Right lobe of liver (tissue), 6 donors: ENCODE results near the gene EZH1. TPM values are rescaled to one million over a fixed set of nuclear protein-coding genes. Genes with fewer than 3 reads are reported as not detected.

Experiments
- ATAC-seq, 4 donors: fragments of 200-7000 bp; cut with Tn5 transposase; one replicate each; pipeline ENCODE4 v1.9.1; 2020; ENCODE audit warnings: mild to moderate bottlenecking in 4 of 4, moderate library complexity in 4 of 4
- DNase-seq, 3 donors: peaks; one replicate each; pipeline ENCODE4 v3.0.0-alpha.2; 2020
- H3K27ac ChIP-seq, 3 donors: fragments of 200-600 bp; one replicate each; pipeline ENCODE4 v1.8.0; 2022
- H3K27me3 ChIP-seq, 2 donors: fragments of 200-600 bp; one replicate each; pipeline ENCODE4 v1.8.0; 2022
- H3K36me3 ChIP-seq, 4 donors: fragments of 200-600 bp; sonication (generic) in 1 of 4; one replicate each; pipeline versions ENCODE4 v1.5.1 to v1.8.0; 2017 to 2022; ENCODE audit warnings: control low read depth in 1 of 4
- H3K4me1 ChIP-seq, 4 donors: fragments of 200-600 bp; sonication (generic) in 1 of 4; one replicate each; pipeline versions ENCODE4 v1.5.1 to v1.8.0; 2017 to 2022; ENCODE audit warnings: control low read depth in 1 of 4
- H3K4me3 ChIP-seq, 3 donors: fragments of 200-600 bp; one replicate each; pipeline ENCODE4 v1.8.0; 2022
- H3K9me3 ChIP-seq, 4 donors: fragments of 200-600 bp; sonication (generic) in 1 of 4; one replicate each; pipeline versions ENCODE4 v1.5.1 to v1.8.0; 2017 to 2022; ENCODE audit warnings: control low read depth in 1 of 4
- CTCF ChIP-seq, 4 donors: fragments of 200-600 bp in 3 of 4; fragments of 450-650 bp in 1 of 4; IDR thresholded peaks; one replicate each; pipeline versions ENCODE4 v1.5.1 to v1.8.0; 2016 to 2022; ENCODE audit warnings: antibody characterized with exemption in 4 of 4, mild to moderate bottlenecking in 2 of 4
- POLR2A ChIP-seq: fragments of 450-650 bp; IDR thresholded peaks from one replicate; pipeline ENCODE4 v1.6.1; 2017; ENCODE audit warnings: antibody characterized with exemption, mild to moderate bottlenecking
- WGBS: methylation state at CpG from one replicate; pipeline ENCODE4 v1.1.6; 2018; ENCODE audit warnings: low coverage, low lambda C conversion rate; ENCODE audit not compliant: insufficient coverage; ENCODE audit errors: missing lambda C conversion rate; 5-methylcytosine and 5-hydroxymethylcytosine counted together
- intact Hi-C, 2 donors: fragments of 100-400 bp; cut with DNase I; formaldehyde crosslinking; loops; one replicate each; pipeline versions ENCODE4 v1.11.2 to v1.14.1; 2022
- long read RNA-seq: library from polyadenylated mRNA; unstranded; transcript quantifications from one replicate; pipeline ENCODE4 v2.0.0, GENCODE V29; 2019
- total RNA-seq, 6 experiments: library from RNA; depleted of rRNA in 2 of 6; stranded (reverse); fragments of >200 nt in 2 of 6; fragmentation: NEBNext Ultra II Directional in 3 of 6; extraction: Animal tissue kit (Norgen Biotek cat#: 25700) in 3 of 6; gene quantifications; one replicate each; pipeline versions ENCODE4 v1.1.0 to v1.2.4, GENCODE V29; 2016 to 2023
- donor health status: DM: no; HTN: yes; CAD: no.
- donor health status: DM: no; HTN: no; CAD: no.
- donor health status: DM: no; HTN: no; CAD: no.
- donor health status: DM: no; HTN: yes; CAD: no.
- donor health status: DM: no; HTN: yes; CAD: no.

Gene EZH1
- total RNA-seq, result 10 to 100 TPM in 3 of 6 experiments, 1 to 10 TPM in 3; 5.5 to 16.5 (median 10.8) TPM
- long read RNA-seq, partial matches to known transcripts, result 1 of 1 reads
- long read RNA-seq, other reads (novel, unspliced or antisense), result 0 of 1 reads

- ATAC-seq (peak; percentile 93 to 95 (median 94)), DNase-seq (peak; percentile 92 to 93 (median 93))
- H3K4me3 ChIP-seq, result peak within 1 kb of the TSS; percentile 60 to 81 (median 62)
- no peaks in the 10 kb centered on the region for H3K27me3 ChIP-seq
- no peaks in the 10 kb centered on the region for H3K36me3 ChIP-seq
- H3K27ac ChIP-seq, result peak within 1 kb of the TSS; percentile 79 to 94 (median 85)
- TF ChIP-seq CTCF (IDR thresholded peaks at IDR 0.05) (peak in 1 of 4 donors; percentile 19), POLR2A (peak; percentile 64)
- no peaks in the 10 kb centered on the region for H3K9me3 ChIP-seq
- peaks cover 0 to 50% (median 6%) of the 10 kb centered on the region in 4 donors for H3K4me1 ChIP-seq
- intact Hi-C loops, result no loop called here
- 10% methylated on average over 24 of the region's 50 CpGs for WGBS
Measured at GRCh38 chr17:42744806-42745617, at the start of gene EZH1. TSS of gene EZH1 (minus strand) at chr17:42745040. CDS start at chr17:42728941, 16,099 bp downstream.

DNA sequence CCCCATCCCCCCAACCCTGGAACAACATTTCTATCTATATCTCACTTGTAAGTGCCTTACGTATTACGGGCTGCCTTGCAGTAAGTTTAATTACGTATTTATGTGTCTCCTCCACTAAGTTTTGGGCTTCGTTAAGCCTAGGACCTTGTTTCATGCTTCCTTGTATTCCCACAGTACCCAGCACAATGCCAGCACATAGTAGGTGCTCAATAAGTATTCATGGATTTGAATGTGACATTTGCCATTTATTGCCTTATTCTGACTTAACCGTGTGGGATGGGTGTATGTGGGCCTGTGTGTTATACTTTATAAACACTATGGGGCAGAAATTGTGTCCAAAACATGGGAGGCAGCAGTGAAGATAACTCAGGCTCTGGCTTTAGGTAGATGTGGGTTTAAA is 47.7 kb upstream of the EZH1 start:
- no peak for DNase-seq
- no peak for ATAC-seq
- H3K27me3 ChIP-seq, result no peaks in the 10 kb centered on the region
- no peak overlapping the region for H3K27ac ChIP-seq
- no peaks in the 10 kb centered on the region for H3K36me3 ChIP-seq
- no peak overlapping the region for H3K4me3 ChIP-seq
- WGBS, result 56% methylated on average over 5 of the region's 5 CpGs
- H3K9me3 ChIP-seq, result no peaks in the 10 kb centered on the region
- intact Hi-C loops, result no loop called here
- H3K4me1 ChIP-seq, result peaks cover 0 to 15% (median 2%) of the 10 kb centered on the region in 4 donors
- TF ChIP-seq POLR2A, result no peak
- TF ChIP-seq CTCF (IDR thresholded peaks at IDR 0.05), result no peak

DNA sequence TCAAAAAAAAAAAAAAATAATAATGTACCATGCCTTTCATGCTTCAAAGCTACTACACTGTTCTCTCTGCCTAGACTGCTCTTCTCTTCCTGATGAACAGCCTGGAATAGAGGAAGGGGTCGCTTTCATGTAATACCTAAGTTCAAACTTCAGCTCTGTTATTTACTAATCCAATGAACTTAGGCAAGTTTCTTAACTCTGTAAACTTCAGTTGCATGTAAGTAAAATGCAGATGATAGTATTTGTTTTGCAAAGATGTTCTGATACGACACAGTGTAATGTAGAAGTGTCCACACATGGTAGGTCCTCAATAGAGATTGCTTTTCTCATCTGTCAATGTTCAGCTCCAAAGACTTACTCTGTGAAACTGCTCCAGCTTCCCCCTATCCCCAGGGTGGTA is 47.1 kb upstream of the EZH1 start:
- H3K27me3 ChIP-seq, result no peaks in the 10 kb centered on the region
- H3K9me3 ChIP-seq, result no peaks in the 10 kb centered on the region
- no peak overlapping the region for H3K27ac ChIP-seq
- intact Hi-C loops, result no loop called here
- TF ChIP-seq CTCF (IDR thresholded peaks at IDR 0.05) (no peak), POLR2A (no peak)
- no peaks in the 10 kb centered on the region for H3K36me3 ChIP-seq
- peaks cover 0 to 11% (median under 1%) of the 10 kb centered on the region in 4 donors for H3K4me1 ChIP-seq
- no peak for DNase-seq
- 39% methylated on average over 2 of the region's 2 CpGs for WGBS
- no peak overlapping the region for H3K4me3 ChIP-seq
- peak in 1 of 4 donors; percentile 50 for ATAC-seq

- no peaks in the 10 kb centered on the region for H3K27me3 ChIP-seq
- H3K9me3 ChIP-seq, result no peaks in the 10 kb centered on the region
- ATAC-seq, result no peak
- no peaks in the 10 kb centered on the region for H3K36me3 ChIP-seq
- no peak for TF ChIP-seq POLR2A
- TF ChIP-seq CTCF (IDR thresholded peaks at IDR 0.05), result no peak
- WGBS, result 81% methylated on average over 5 of the region's 11 CpGs
- intact Hi-C loops, result no loop called here
- no peak for DNase-seq
- H3K4me1 ChIP-seq, result peaks cover 0 to 7% (median 0%) of the 10 kb centered on the region in 4 donors
- H3K4me3 ChIP-seq, result no peak overlapping the region
- no peak overlapping the region for H3K27ac ChIP-seq
Measured at GRCh38 chr17:42787266-42787665, 42.4 kb upstream of the EZH1 start.
